Peyer's patch (tissue), 4 donors: ENCODE data around the gene FARS2. TPM values are rescaled to one million over a fixed set of nuclear protein-coding genes. Genes with fewer than 3 reads are reported as not detected.

Source experiments
- DNase-seq, 3 donors: peaks; one replicate each; pipeline ENCODE4 v3.0.0-alpha.2; 2017 to 2019
- H3K27ac ChIP-seq, 4 donors: fragments of 200-600 bp; sonication (generic); one replicate each; pipeline ENCODE4 v1.5.1; 2016 to 2019
- H3K27me3 ChIP-seq, 2 donors: fragments of 200-600 bp; sonication (generic); one replicate each; pipeline ENCODE4 v1.5.1; 2019
- H3K36me3 ChIP-seq, 3 donors: fragments of 200-600 bp; sonication (generic); one replicate each; pipeline ENCODE4 v1.5.1; 2016 to 2019
- H3K4me1 ChIP-seq, 4 donors: fragments of 200-600 bp; sonication (generic); one replicate each; pipeline ENCODE4 v1.5.1; 2016 to 2019
- H3K4me3 ChIP-seq, 4 donors: fragments of 200-600 bp; sonication (generic); 1 replicate in 3 of 4; 2 replicates in 1 of 4; pipeline ENCODE4 v1.5.1; 2016 to 2019; ENCODE audit warnings: mild to moderate bottlenecking in 1 of 4
- H3K9me3 ChIP-seq, 4 donors: fragments of 200-600 bp; sonication (generic); one replicate each; pipeline ENCODE4 v1.5.1; 2016 to 2019; ENCODE audit warnings: mild to moderate bottlenecking in 1 of 4
- CTCF ChIP-seq, 6 experiments: fragments of 450-650 bp in 4 of 6; fragments of 200-600 bp in 2 of 6; sonication (generic) in 1 of 6; IDR thresholded peaks; one replicate each; pipeline ENCODE4 v1.5.1; 2017 to 2019; ENCODE audit warnings: antibody characterized with exemption in 6 of 6, mild to moderate bottlenecking in 3 of 6, moderate library complexity in 1 of 6
- POLR2A ChIP-seq, 2 donors: fragments of 450-650 bp; IDR thresholded peaks; one replicate each; pipeline ENCODE4 v1.5.1; 2017; ENCODE audit warnings: antibody characterized with exemption in 2 of 2, mild to moderate bottlenecking in 2 of 2, moderate library complexity in 2 of 2
- total RNA-seq, 4 donors: library from RNA; depleted of rRNA; stranded (reverse); fragments of >200 nt; gene quantifications; one replicate each; pipeline ENCODE4 v1.1.0, GENCODE V29; 2016

Gene FARS2
- total RNA-seq, 4 donors from 2014 or later = 9.5 to 42.1 (median 17.1) TPM

GRCh38 chr6:5373430-5373829 lies 112.1 kb downstream of the FARS2 start:
- Histone ChIP-seq H3K4me1 (no peaks in the 10 kb centered on the region), H3K9me3 (no peaks in the 10 kb centered on the region), H3K27me3 (no peaks in the 10 kb centered on the region), H3K27ac (no peak overlapping the region), H3K36me3 (peaks cover 0 to 9% (median 0%) of the 10 kb centered on the region in 3 donors), H3K4me3 (no peak overlapping the region)
- DNase-seq = no peak
- TF ChIP-seq CTCF (IDR thresholded peaks at IDR 0.05) = no peak

- Histone ChIP-seq H3K4me3 (no peak overlapping the region), H3K4me1 (no peaks in the 10 kb centered on the region), H3K36me3 (no peaks in the 10 kb centered on the region), H3K27ac (no peak overlapping the region), H3K27me3 (no peaks in the 10 kb centered on the region), H3K9me3 (no peaks in the 10 kb centered on the region)
- TF ChIP-seq CTCF (IDR thresholded peaks at IDR 0.05) (no peak), POLR2A (IDR thresholded peaks at IDR 0.05) (no peak)
- no peak for DNase-seq
Observed at GRCh38 chr6:5378331-5378730, 117.0 kb downstream of the FARS2 start.

- Histone ChIP-seq H3K36me3 (no peaks in the 10 kb centered on the region), H3K9me3 (no peaks in the 10 kb centered on the region), H3K4me3 (no peak overlapping the region), H3K4me1 (no peaks in the 10 kb centered on the region), H3K27me3 (no peaks in the 10 kb centered on the region), H3K27ac (no peak overlapping the region)
- peak in 4 of 6 experiments; percentile 24 to 76 (median 66) for TF ChIP-seq CTCF (IDR thresholded peaks at IDR 0.05)
- no peak for TF ChIP-seq POLR2A (IDR thresholded peaks at IDR 0.05)
- peak in 1 of 3 donors; percentile 63 for DNase-seq
Observed at GRCh38 chr6:5379647-5380242, 118.4 kb downstream of the FARS2 start.

GRCh38 chr6:5383856-5384255 lies 122.5 kb downstream of the FARS2 start:
- H3K4me1 ChIP-seq = no peaks in the 10 kb centered on the region
- no peak overlapping the region for H3K4me3 ChIP-seq
- DNase-seq = no peak
- no peaks in the 10 kb centered on the region for H3K27me3 ChIP-seq
- no peaks in the 10 kb centered on the region for H3K9me3 ChIP-seq
- no peaks in the 10 kb centered on the region for H3K36me3 ChIP-seq
- H3K27ac ChIP-seq = no peak overlapping the region
- TF ChIP-seq POLR2A (IDR thresholded peaks at IDR 0.05) (no peak), CTCF (IDR thresholded peaks at IDR 0.05) (no peak)

DNA sequence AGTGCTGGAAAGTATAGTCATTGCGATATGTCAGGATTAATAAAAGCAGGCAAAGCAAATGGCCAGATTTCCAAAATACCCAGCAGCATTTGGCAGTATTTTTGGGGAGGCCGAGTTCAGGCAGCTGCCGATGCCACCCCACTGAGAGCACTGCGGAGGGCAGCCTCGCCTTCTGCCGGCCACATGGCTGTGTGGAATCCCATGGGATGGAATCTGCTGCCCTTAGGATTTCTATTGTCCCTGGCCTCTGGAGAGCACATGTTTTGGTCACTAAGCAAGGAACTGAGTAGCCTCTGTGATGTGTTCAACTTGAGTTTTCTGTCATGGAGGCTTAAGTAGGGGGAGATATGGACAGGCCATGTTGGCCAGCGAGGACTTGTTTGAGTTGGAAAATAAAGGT lies 123.0 kb downstream of the FARS2 start:
- H3K4me1 ChIP-seq = no peaks in the 10 kb centered on the region
- H3K36me3 ChIP-seq = no peaks in the 10 kb centered on the region
- no peaks in the 10 kb centered on the region for H3K27me3 ChIP-seq
- H3K27ac ChIP-seq = no peak overlapping the region
- no peaks in the 10 kb centered on the region for H3K9me3 ChIP-seq
- DNase-seq = no peak
- TF ChIP-seq CTCF (IDR thresholded peaks at IDR 0.05) (no peak), POLR2A (IDR thresholded peaks at IDR 0.05) (no peak)
- H3K4me3 ChIP-seq = no peak overlapping the region

- TF ChIP-seq CTCF (IDR thresholded peaks at IDR 0.05) (no peak), POLR2A (IDR thresholded peaks at IDR 0.05) (no peak)
Observed at GRCh38 chr6:5388326-5388725, 127.0 kb downstream of the FARS2 start.

More at GRCh38 chr6:5388326-5388725, 127.0 kb downstream of the FARS2 start:
- H3K4me1 ChIP-seq = no peaks in the 10 kb centered on the region
- H3K27ac ChIP-seq = no peak overlapping the region
- H3K27me3 ChIP-seq = no peaks in the 10 kb centered on the region
- no peak overlapping the region for H3K4me3 ChIP-seq
- DNase-seq = no peak
- H3K9me3 ChIP-seq = no peaks in the 10 kb centered on the region
- H3K36me3 ChIP-seq = no peaks in the 10 kb centered on the region
